Measurements from ENCODE around the gene CEACAM19.

DNA sequence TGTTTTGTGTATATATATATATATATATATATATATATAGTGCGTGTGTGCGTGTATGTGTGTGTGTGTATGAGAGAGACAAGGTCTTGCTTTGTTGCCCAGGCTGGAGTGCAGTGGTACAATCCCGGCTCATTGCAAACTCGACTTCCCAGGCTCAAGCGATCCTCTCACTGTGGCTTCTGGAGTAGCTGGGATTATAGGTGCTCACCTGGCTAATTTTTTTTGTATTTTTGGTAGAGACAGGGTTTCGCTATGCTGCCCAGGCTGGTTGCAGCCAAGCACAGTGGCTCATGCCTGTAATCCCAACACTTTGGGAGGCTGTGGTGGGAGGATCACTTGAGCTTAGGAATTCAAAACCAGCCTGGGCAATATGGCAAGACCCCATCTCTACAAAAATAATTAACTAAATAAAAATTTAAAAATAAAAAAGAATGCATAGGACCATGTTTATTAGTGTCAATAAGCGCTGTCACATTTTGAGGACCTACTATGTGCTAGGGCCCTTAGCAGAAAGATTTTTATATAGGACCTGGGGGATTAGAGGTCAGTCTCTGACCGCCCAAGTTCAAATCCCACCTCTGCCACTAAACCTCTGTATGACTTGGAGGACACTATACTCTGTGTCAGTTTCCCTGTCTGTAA lies 25.8 kb upstream of the CEACAM19 start:
- TF ChIP-seq, protein P1, sequence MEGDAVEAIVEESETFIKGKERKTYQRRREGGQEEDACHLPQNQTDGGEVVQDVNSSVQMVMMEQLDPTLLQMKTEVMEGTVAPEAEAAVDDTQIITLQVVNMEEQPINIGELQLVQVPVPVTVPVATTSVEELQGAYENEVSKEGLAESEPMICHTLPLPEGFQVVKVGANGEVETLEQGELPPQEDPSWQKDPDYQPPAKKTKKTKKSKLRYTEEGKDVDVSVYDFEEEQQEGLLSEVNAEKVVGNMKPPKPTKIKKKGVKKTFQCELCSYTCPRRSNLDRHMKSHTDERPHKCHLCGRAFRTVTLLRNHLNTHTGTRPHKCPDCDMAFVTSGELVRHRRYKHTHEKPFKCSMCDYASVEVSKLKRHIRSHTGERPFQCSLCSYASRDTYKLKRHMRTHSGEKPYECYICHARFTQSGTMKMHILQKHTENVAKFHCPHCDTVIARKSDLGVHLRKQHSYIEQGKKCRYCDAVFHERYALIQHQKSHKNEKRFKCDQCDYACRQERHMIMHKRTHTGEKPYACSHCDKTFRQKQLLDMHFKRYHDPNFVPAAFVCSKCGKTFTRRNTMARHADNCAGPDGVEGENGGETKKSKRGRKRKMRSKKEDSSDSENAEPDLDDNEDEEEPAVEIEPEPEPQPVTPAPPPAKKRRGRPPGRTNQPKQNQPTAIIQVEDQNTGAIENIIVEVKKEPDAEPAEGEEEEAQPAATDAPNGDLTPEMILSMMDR (conservative IDR thresholded peaks at IDR 0.05; ENCODE audit: low read length) = no peak
- TF ChIP-seq EZH2phosphoT487 (IDR thresholded peaks at IDR 0.05; ENCODE audit: borderline replicate concordance) = no peak

Measured in Loucy (cell line).